GM12864 (cell line): ENCODE results near the gene DAPK3.

Experiments
- DNase-seq: peaks from one replicate; pipeline ENCODE4 v3.0.0-alpha.2; 2011; ENCODE audit warnings: low read depth
- H3K4me3 ChIP-seq: 2 replicates; pipeline ENCODE4 v1.5.1; 2011; ENCODE audit warnings: mild to moderate bottlenecking, low read depth, low read length, control low read depth
- CTCF ChIP-seq: IDR thresholded peaks from 2 replicates; pipeline ENCODE4 v1.5.1; 2011; ENCODE audit warnings: low read depth, mild to moderate bottlenecking, moderate library complexity, low read length, control low read depth, inconsistent platforms; ENCODE audit errors: missing control alignments

Gene DAPK3

GRCh38 chr19:3983936-3984583, 13.2 kb upstream of the DAPK3 start:
- no peak for TF ChIP-seq CTCF
- peak overlapping the region; percentile 98 for H3K4me3 ChIP-seq
- no peak for DNase-seq

GRCh38 chr19:3983542-3983914, 12.6 kb upstream of the DAPK3 start:
- no peak for TF ChIP-seq CTCF
- H3K4me3 ChIP-seq = peak overlapping the region; percentile 98
- DNase-seq = no peak

DNA sequence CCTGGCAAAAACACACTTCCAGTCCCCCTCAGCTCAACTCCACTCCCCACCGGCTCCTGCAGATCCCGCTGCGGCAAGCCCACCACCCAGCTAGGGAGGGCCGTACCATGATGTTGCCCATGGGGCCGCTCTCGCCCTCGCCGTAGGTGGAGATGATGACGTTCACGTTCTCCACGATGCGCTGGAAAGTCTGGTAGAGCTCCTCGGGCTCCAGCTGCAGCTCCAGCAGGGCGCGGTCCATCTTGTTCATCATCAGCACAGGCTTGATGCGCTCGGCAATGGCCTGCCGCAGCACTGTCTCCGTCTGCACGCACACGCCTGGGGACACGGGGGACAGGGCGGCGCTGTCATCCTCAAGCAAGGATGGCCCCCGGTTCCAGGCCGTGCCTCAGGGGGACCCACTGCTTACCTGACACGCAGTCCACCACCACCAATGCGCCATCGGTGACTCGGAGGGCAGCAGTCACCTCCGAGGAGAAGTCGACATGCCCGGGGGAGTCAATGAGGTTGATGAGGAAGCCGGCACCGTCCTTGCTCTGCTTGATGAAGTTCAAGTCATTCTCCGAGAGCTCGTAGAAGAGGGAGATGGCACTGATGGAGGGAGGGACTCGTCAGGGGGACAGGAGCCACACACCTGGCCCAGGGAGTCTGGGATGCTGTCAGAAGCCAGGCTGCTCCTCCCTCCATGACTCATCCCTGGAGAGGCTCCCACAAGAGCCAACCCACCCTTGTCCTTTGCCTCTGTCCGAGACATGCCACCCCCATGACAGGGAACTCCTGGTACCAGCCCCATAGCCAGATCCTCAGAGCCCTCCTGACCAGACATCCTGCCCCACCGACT, 12.0 kb upstream of the DAPK3 start:
- H3K4me3 ChIP-seq = peak overlapping the region; percentile 98
- TF ChIP-seq CTCF = no peak
- no peak for DNase-seq

DNA sequence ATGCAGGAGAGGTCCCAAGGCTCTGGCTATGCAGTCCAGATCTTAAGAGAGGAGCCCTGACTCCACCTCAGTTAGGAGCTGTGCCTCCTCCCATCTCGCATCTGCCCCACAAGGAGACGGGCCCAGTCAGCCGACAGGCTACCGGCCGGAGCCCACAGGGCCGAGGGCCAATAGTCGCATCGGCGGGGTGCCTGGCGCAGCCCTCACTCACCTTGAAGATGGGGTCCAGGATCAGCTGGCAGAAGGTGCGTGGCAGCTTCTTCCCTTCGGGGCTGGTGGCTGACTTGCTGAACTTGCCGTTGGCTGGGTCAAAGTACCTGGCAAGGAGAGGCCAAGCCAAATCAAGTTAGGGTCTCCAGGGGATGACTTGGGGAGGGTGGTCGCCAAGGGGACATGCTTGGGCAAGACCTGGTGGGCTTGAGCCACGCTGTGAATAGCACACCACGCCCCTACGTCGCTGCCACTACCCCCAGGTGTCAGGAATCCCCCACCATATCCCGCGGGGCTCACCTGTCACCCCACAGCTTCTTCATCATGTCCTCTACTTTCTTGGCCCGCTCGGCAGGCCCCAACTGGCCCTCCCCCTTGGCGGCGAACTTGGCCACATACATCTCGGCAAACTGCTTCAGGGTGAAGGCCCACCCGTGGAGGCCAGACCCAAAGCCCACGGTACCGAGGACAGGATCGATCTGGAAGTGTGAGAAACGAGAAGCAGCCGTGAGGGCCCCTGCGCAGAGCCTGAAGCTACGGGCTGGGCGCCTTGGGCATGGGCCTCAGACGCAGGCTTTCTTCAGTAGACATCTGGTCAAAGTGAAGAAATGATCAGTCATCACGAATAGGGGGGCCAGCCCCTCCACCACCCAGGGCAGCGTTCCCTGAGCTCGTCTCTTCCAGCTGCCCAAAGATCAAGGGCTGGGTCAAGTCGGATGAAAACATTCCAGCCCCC, 11.1 kb upstream of the DAPK3 start:
- H3K4me3 ChIP-seq = no peak overlapping the region
- TF ChIP-seq CTCF = no peak
- no peak for DNase-seq

DNA sequence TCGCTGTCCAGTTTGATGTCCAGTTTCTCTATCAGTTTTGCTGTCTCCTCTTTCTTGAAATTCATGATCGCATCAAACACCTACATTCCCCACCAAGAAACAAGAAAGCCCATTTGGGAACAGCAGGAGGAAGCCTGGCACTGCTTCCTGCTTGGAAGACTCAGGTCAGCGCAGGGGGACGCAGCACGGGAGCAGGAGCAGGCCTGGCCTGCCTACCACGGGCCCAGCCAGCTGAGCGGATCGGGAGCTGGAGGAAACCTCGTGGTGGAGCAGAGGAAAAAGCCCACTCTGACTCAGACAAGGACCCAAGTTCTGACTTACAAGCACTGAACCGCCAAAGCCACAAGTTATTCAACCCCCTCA, 10.5 kb upstream of the DAPK3 start:
- DNase-seq = no peak
- no peak overlapping the region for H3K4me3 ChIP-seq
- TF ChIP-seq CTCF = no peak

- no peak overlapping the region for H3K4me3 ChIP-seq
- TF ChIP-seq CTCF = no peak
- no peak for DNase-seq
Measured at GRCh38 chr19:3980353-3981251, 9.7 kb upstream of the DAPK3 start.
